ENCODE measurements around the gene SPATA13.

- TF ChIP-seq, protein P1, sequence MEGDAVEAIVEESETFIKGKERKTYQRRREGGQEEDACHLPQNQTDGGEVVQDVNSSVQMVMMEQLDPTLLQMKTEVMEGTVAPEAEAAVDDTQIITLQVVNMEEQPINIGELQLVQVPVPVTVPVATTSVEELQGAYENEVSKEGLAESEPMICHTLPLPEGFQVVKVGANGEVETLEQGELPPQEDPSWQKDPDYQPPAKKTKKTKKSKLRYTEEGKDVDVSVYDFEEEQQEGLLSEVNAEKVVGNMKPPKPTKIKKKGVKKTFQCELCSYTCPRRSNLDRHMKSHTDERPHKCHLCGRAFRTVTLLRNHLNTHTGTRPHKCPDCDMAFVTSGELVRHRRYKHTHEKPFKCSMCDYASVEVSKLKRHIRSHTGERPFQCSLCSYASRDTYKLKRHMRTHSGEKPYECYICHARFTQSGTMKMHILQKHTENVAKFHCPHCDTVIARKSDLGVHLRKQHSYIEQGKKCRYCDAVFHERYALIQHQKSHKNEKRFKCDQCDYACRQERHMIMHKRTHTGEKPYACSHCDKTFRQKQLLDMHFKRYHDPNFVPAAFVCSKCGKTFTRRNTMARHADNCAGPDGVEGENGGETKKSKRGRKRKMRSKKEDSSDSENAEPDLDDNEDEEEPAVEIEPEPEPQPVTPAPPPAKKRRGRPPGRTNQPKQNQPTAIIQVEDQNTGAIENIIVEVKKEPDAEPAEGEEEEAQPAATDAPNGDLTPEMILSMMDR (conservative IDR thresholded peaks at IDR 0.05 in 1 of 2, IDR thresholded peaks at IDR 0.05 in 1 of 2; ENCODE audit: low read depth in 1 of 2, low read length in 2 of 2): no peak
- no peak for TF ChIP-seq EZH2 (IDR thresholded peaks at IDR 0.05; ENCODE audit: low read length, missing control alignments)
Observed at GRCh38 chr13:24213932-24214331, 53.4 kb downstream of the SPATA13 start.

Measured in fibroblast of lung (primary cell).